Inferior parietal cortex (tissue), 1 donor: Measurements from ENCODE around the gene PPM1A.

Experiments used
- DNase-seq: peaks from one replicate; pipeline ENCODE4 v3.0.0-alpha.2; 2016; ENCODE audit errors: extremely low spot score

Gene PPM1A

DNA sequence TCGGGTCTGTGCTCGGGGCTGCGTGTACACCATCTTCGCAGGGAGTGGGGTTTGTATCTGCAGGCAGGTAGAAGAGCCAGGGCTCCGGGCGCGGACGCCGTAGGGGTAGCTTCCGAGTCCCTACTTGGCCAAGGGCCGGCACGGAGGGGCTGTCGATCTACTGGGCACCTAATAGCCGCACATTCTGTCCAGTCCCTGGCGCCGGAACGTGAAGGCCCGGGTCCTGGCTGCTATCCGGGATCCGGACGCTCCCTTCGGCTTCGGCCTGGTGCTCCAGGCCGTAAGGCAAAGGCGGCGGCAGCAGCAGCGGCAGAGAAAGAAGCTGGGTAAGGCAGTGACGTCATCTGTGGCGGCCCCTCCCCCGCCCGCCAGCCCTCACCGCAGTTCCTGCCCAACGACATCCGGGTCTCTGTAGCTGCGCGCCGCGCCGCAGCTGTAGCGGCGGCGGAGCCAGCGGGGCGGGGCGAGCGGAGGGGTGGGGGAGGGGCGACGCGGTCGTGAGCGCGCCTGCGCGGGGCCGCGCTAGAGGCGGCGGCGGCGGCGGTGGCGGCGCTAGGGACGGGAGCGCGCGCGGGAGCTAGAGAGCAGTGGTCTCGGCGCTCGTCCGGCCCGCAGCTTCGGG is at the start of gene PPM1A:
Gene PPM1A (plus strand): TSS at position 525 of the 622 bp plus-strand sequence. CDS start 33,483 bp downstream, outside the sequence.
- peak; percentile 92 for DNase-seq

DNA sequence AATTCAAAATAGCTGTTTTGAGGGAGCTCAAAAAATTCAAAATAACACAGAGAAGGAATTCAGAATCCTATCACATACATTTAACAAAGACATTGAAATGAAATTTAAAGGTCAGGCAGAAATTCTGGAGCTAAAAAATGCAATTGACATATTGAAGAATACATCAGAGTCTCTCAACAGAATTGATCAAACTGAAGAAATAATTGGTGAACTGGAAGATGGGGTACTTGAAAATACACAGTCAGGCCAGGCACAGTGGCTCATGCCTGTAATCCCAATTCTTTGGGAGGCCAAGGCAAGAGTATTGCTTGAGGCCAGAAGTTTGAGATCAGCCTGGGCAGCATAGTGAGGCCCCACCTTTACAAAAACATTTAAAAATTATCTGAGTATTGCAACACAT is 49.7 kb upstream of the PPM1A start:
- DNase-seq = no peak

DNA sequence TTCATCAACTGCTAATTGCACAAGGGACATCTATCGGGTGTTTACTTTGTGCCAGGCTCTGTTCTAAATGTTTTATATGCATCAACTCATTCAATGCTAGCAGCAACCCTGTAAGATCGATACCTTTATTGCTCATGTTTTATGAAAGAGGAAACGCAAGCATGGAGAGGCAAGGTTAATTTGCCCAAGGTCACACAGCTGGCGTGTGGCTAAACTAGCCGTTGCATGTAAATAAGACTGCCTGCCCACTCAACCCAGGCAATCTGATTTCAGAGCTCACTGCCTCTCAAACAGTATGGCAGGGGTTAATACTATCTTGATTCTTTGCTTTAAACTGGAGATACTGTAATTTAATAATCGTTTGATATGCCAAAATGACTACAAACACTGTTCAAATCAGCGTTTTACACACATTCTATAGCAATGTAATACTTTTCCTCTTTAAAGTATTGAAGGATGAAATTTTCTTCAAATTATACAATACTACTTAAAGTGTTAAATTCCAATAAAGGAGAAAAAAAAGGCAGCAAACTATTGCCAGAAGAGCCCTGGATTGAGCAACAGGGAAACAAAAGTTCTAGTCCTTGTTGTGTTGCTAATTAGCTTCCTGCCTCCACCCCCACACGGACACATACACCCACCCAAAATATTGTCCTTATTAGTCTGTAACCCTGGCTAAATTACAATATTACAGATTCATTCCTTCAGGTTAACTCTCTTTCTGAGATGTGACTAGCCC is 44.7 kb upstream of the PPM1A start:
- DNase-seq = no peak

DNA sequence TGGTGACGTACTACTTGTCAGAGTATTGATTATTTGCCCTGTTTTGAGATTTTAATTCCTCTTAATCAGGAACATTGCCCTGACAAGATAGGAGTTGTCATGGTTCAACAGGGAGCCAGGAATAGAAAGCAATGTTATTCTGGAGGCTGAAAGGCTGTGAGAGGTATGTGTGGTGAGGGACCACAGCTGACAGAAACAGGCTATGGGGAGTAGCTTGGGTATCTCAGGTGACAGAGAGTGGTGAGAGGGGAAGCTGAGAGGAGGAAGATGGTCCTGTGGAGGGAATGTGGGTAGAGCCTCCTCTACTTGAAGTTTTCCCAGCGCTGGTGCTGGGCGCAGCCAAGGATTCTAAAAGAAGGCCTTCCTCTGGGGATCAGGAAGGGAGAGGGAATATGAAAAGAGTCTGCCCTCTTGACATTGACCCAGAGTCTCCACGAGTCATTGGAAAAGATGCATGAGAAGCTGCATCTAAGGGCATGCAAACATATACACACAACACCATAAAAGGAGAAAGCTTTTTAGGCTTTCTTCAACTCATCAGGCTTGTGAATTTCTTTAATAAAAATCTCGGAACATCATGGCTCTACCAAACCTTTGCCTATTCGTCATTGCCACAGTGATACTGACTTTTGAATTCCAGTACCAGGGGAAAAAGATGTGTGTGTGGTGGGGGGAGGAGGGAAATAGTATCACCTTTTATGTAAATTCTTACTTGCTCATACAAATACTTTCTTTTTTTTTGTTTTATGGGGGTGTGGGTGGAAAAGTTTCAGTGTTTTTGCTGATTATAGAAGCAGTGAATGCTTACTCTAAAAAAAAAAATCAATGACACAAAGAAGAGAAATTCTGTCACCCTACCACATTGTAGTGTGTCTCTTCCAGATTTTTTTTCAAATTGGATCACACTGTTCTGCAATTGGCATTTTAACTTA is 43.9 kb upstream of the PPM1A start:
- DNase-seq = no peak

DNA sequence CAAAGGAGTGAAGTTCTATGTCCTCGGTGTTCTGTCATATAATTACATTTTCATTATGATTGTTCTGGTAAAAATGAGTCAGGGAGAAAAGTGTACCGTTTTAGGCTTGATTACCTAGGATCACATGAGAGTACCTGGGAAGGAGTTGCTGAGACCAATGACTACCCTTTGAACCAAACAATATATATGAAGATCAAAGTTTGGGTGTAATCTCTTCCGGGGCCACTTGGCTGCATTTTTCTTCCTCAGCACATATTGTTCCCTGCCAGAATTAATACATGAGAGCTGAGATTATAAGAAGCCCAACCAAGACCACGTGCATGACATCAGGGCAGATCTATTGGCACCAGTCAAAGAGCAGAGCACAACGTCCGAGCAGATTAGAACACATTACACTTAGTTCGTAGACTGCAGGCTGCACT is 42.8 kb upstream of the PPM1A start:
- DNase-seq = no peak

DNA sequence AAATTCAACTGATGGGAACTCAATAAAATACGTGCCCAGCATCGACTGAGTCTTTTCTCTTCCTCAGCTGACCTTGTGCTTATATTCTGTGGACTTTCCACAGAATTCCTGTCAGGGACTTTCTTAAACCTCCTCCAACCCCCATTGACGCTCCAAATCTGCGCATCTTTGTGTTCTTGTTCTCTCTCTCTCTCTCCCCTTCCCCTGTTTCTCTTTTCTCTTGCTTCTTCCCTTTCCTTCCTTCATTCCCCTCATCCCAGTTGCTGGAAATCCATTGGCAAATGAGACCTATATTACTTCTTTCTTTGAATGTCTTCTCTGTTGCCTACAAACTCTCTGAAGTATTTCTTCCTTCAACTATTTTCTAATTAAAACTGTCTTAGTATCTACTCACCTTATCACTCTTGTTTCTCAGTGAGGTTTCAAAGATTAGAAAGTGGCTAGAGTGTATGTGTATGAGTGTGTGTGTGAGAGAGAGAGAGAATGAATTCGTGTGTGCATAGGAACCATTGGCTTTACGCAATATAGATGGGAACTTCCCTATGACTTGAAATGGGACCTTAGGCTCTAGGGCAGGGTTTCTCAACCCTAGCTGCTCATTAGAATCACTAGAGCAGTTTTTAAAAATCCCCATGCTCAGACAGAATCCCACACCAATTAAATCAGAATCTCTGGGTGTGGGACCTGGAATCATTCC is 42.0 kb upstream of the PPM1A start:
- DNase-seq = no peak

DNA sequence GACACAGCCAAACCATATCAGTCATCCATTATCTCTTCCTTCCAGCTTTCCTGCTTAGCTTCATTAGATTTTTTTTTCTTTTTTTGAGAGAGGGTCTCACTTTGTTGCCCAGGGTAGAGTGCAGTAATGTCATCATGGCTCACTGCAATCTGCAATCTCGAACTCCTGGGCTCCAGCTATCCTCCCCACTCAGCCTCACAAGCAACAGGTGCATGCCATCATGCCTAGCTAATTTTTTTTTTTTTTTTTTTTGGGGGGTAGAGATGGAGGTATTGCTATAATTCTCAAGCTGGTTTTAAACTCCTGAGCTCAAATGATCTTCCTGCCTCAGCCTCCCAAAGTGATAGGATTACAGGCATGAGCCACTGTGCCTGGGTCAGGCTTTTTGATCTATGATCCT is 38.3 kb upstream of the PPM1A start:
- DNase-seq = no peak

DNA sequence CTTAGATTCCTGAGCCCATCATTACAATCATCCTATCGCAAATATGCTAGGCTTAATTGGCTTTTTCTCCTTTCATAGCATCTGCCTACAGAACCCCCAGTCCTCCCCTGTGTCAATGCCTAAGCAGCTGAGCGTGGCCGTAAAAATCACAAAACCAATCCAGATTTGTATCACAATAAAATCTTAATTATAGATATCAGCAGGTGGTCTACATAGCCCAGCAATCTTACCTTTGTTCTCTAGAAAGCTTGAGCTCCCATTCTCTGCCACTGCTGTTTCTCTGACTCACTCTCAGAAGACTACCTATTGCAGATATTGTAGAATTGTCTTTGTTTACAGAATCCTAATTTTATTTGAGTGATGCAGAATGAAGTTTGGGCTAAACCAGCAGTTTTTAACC is 37.9 kb upstream of the PPM1A start:
- DNase-seq = no peak

DNA sequence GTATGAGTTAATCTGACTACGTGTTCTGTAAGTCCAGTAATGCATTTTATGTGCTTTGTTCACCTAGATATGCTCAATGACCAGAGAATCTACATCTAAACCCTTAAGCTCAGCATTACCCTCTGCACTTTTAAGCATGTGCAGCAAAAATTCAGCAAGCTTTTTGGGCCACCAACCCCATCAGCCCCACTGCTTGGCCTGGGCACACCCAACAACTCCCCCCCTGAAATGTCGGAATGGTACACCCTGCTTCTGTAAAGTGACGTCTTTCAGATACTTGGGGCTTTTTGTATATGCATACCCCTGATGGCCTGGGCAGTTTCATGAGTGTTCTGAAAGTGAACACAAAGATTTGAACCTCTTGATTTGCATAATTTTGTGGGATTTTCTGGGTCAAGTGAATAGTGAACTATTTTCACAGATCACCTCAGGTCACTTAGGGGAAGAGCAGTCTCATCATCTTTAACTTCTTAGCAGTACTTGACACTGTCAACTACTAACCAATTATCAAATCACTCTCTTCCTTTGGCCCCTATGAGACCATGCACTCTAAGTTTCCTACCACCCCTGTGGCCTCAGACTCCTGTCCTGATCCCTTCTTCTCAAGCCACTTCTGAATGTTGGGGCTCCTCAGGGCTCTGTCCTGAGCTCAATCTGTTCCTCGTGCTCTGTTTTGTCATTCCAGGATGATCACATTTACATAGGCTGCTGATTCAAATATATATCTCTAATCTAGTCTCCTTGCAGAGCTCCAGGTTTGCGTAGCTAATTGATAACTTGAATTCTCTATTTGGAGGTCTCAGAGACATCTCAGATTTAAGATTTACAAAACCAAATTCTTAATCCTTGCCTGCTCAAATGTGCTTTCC is 36.3 kb upstream of the PPM1A start:
- DNase-seq = no peak

DNA sequence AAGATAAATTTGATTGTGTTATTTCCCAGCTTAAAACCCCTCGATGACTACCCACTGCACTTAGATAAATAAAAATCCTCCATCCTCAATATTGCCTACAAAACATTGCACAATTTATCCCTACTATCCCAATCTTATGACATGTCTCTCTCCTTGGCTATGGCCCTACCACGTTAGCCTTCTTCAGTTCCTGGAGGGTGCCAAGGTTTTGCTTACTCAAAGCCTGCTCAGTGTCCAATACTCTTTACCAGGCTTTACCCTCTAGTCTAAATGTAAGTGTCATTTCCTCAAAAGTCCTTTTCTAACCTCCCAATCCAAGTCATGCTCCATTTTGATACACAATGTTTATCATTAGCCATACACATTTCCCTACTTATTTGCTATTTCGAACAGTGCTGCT is 35.0 kb upstream of the PPM1A start:
- DNase-seq = no peak

DNA sequence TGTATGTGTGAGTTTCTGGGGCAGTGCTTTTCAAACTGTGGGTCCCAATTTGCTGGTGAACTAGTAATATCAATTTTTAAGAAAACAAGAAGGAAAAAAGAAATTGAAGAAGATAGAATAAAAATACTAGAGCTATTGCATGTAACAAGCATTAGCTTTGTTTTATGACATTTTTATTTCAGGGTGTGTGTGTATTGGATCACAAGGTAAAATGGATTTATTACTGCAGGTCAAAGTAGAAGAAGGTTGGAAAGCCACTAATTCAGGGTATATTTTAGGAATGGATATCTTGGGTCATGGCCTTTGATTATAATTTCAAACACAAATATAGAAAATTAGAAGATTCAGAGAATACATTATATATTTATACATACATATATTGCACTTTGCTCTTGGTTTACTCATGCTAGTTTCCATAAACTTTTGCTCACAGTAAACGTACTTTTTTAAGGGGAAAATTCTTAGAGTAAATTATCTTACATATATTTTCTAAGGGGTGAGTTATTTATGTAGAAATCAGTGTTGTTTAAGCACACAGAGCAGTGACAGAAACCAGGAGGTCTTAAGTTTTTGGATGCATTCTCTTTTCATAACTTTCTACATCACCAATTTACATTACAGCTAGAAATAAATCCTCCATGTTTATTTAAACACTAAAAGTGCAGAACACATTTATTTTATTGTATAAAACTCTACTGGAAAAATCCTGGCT is 34.5 kb upstream of the PPM1A start:
- no peak for DNase-seq

DNA sequence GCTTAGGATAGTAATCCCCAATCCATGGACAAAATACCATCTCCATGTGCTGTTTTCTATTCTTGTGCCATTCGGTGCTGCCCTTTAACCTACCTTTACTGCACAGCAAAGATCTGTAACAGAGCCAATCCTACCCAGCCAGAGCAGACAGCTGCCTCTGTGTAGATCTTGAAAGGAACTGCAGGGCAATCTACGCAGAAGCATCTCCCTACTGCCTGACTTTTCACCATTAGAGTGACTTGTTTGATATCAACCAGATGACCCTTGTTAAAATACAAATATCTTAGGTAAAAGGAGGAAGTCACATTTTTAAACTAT is 33.9 kb upstream of the PPM1A start:
- DNase-seq = no peak

DNA sequence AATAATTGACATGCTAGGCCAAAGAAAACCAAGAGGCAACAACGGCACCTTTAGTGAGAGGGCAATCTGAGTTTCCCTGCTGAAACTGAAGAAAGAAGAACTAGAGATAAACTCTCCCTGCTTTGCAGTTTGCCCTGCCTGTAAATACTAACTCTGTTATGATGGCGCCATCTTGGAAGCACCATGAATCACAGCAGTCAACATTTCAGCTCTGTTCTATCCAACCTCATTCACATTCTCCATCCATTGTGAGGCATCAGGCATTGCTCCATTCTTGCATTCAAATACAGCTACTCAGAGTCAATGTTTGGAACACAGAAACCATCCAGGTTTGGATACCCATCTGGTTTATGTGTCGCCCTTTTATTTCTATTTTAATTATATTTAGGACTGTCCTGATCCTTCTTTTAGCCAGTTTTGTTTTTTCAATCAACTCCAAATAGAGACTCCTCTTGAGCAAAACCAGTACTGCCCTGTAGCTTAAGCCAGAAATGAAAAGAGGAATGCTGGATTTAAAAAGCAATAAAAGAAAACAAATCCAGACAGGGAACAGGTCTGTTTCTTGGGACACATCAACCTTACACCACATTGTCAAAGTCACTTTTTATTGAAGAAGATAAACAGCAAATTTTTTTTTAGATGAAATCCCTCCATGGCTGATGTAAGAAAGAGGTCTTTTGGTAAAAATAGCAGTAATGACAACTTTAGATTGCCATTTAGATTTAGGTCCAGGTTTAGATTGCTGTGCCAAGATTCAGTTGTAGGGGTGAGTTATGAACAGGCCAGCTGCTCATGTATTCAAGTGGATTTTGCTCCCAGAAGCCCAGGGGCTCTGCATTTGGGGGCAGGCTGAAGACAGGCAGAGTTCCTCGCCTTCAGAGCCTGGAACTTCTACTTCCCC is 33.3 kb upstream of the PPM1A start:
- no peak for DNase-seq

DNA sequence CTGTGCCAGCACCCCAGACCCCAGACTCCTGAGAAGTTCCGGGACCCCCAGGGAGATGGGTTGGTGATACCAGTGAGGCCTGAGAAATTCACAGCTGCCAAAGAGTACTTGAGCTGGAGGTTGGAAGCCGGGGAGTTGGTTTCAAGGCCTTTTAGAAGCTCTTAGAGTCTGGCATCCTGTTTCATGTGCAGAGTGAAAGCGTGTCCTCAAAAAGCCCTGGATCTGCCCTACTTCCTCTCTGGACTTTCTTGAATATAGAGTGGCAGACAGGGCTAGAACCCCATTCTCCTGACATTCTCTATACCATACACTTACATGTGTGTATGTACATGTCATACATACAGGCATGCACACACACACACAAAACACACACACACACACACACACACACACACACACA is 31.3 kb upstream of the PPM1A start:
- DNase-seq = no peak

DNA sequence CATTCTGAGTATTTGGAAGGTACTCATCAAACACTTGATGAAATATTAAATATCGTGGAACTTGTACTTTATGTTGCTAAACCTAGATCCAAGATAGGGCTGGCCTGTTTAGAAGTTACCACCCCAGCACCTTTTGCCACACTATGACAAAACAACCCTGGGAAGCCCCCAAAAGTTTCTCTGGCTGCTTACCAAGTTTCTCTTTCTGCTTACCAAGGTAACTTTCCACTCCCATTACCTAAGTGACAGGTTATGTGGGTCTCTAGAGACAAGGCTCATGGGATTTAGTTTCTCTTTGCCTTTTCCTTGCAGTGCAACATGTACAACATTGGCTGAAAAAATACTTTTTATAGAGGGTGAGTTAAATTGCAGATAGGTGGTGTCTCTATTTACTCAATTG is 28.9 kb upstream of the PPM1A start:
- no peak for DNase-seq

DNA sequence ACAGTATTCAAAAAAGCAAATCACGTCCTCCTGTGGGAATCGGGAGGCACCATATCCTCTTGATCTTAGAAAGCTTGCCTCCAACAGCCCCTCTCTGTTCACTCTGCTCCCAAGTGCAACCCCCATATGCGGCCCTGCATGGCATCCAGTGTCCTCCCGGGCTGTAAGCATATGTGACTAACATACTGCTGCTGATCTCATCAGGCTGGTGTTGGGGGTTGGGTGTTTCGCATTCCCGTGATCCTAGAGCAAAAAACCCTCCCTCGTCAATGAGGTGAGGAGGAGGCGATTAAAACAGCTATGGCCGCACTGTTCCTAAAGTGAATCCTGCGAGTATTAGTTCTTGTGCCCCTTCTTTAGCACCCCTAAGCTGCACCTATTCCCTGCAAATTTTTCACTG is 28.1 kb upstream of the PPM1A start:
- DNase-seq = no peak

DNA sequence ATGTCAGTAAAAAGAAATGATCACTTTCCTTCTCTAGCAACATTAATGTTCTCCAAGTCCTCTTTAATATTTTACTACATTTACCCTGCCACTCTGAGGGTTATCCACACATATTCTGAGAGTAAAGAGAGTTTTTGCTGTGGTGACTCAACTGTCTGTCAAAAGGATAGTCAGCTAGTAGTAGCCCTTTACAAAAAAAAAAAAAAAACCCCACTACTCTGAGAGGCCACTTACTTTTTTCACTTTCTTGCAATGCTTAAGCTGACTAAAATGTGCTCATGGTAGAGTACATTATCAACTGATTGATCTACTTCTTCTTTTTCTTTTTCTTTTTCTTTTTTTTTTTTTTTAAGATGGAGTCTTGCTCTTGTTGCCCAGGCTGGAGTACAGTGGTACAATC is 27.6 kb upstream of the PPM1A start:
- DNase-seq = no peak

DNA sequence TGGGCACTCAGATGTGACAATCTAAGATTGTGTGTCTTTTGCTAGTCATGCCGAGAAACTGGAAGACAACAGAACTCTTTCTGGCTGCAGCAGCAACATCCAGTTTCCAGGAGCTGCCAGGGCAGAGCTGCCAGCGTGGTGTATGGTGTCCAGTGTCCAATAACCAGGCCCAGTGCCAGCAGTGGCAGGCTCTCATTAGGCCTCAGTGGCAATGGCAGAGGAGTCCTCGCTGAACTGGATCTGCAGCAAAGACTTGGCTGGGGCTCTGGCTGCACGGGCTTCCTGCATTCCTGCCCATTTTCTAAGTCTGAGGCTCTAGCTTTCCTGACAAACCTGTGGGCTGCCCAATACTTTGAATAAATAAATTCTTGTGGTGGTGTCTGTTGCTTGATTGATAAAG is 26.2 kb upstream of the PPM1A start:
- peak; percentile 67 for DNase-seq

DNA sequence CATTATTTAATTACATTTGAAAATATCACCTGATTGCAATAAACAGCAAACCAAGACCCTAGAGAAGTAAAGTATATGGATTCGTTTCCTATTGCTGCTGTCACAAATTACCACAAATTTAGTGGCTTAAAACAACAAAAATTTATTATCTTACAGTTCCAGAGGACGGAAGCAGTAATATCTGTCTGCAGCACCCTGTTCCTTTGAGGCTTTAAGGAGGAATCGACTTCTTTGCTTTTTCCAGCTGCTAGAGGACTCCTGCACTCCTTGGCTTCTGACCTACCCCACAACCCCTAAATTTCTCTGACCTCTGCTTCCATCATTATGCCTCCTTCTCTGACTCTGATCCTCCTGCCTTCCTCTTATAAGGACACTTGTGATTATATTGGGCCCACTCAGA is 23.8 kb upstream of the PPM1A start:
- DNase-seq = no peak
